Measurements from ENCODE around the gene CMYA5.

The CMYA5 gene

DNA sequence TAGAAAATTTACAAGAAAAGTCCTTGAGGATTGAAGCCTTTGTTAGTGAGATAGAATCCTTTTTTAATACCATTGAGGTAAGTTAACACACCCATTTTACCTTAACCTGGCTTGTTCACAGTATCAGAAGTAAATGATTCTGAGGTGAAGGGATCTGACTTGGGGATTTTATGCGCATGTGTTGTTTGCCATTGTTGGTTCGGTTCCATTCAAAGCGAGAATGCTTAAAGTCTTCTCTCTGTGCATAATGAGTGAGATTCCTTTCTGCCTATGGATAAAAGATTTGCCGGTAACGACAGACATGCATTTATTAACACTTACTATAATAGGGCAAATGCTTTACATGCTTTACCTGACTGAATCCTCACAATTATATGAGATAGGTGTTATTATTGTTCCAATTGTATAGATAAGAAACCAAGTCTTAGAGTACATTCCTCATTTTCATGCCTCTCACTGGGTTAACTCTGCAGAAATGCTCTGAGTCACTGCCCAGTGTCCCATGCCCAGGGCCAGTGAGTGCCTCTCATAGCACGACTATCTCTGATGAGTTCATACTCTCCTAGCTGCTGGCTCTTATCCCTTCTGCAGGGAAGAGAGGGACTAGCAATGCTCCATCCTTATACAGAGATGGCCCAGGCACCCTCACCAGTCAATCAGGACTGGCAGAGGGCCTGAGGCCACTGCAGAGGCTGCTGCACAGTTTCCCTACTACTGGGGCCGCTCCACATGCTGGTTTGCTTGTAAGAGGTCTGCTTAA lies 54.4 kb downstream of the CMYA5 start:
- no peak for DNase-seq (ENCODE audit: low read depth)
- no peak overlapping the region for H3K4me3 ChIP-seq (ENCODE audit: low read depth, low read length)
- TF ChIP-seq CTCF (IDR thresholded peaks at IDR 0.05; ENCODE audit: control insufficient read depth, extremely low read depth, insufficient read depth) = no peak

- TF ChIP-seq CTCF (IDR thresholded peaks at IDR 0.05; ENCODE audit: control insufficient read depth, extremely low read depth, insufficient read depth) = no peak
- DNase-seq (ENCODE audit: low read depth) = no peak
- no peak overlapping the region for H3K4me3 ChIP-seq (ENCODE audit: low read depth, low read length)
Observed at GRCh38 chr5:79745255-79745654, 55.6 kb downstream of the CMYA5 start.

GRCh38 chr5:79746642-79747569 lies 57.3 kb downstream of the CMYA5 start:
- TF ChIP-seq CTCF (IDR thresholded peaks at IDR 0.05; ENCODE audit: control insufficient read depth, extremely low read depth, insufficient read depth) = no peak
- H3K4me3 ChIP-seq (ENCODE audit: low read depth, low read length) = no peak overlapping the region
- DNase-seq (ENCODE audit: low read depth) = no peak

DNA sequence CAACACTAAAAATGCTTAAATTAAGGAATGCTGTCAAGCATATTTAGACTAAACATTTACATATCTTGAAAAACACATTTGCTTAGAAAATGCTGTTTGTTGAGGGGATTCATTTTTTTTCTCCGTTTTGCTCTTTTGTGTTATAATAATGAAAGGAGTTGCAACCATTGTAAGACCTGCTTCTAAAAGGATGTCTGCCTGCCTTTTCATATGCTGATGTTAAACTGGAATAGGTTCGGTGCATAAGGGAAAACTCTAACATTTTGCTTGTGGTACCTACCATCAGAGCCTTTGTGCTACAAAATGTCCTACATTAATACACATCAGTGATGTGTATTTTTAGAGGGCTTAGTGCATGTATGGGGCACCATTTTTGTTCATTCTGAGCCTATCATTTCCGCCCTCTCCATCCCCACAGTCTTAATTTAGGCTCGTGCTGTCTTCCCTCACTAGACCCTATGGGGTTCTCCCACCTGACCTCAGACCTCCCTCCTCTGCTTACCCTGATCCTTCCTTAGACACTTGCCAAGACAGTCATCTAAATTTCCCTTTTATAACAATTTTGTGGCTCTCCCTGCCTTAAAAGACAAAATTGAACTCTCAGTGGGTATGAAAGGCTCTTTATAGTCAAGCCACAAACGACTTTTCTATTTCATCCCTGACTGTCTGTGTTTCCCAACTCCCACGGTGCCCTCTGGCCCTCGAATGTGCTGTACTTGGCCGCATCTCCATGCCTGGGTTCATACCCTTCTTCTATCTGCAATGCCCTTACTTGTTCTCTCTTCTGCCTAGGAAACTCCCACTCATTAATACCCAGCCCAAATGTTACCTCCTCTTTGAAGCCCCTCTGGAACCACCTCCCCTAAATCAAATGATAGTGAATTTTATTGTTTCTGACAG lies 61.2 kb downstream of the CMYA5 start:
- H3K4me3 ChIP-seq (ENCODE audit: low read depth, low read length) = no peak overlapping the region
- no peak for TF ChIP-seq CTCF (IDR thresholded peaks at IDR 0.05; ENCODE audit: control insufficient read depth, extremely low read depth, insufficient read depth)
- DNase-seq (ENCODE audit: low read depth) = no peak

DNA sequence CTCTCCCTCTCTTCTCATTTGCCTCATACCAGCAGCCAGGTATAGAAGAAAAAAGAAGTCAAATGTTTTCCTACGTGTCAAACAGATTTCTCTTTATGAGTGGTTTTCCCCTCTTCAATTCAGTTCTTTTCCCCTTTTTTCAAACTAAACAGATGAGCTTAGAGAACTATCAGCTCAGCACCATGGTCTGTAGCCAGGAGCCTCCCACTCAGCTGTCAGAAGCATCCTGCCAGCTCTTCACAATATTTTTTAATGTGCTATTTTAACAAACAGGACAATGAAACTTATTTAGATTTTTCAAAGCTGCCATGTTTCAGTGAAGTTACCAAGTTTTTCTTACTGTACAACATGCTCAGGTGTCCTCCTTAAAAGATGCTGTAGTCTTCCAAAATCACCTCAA lies 63.5 kb downstream of the CMYA5 start:
- H3K4me3 ChIP-seq (ENCODE audit: low read depth, low read length) = no peak overlapping the region
- no peak for TF ChIP-seq CTCF (IDR thresholded peaks at IDR 0.05; ENCODE audit: control insufficient read depth, extremely low read depth, insufficient read depth)

DNA sequence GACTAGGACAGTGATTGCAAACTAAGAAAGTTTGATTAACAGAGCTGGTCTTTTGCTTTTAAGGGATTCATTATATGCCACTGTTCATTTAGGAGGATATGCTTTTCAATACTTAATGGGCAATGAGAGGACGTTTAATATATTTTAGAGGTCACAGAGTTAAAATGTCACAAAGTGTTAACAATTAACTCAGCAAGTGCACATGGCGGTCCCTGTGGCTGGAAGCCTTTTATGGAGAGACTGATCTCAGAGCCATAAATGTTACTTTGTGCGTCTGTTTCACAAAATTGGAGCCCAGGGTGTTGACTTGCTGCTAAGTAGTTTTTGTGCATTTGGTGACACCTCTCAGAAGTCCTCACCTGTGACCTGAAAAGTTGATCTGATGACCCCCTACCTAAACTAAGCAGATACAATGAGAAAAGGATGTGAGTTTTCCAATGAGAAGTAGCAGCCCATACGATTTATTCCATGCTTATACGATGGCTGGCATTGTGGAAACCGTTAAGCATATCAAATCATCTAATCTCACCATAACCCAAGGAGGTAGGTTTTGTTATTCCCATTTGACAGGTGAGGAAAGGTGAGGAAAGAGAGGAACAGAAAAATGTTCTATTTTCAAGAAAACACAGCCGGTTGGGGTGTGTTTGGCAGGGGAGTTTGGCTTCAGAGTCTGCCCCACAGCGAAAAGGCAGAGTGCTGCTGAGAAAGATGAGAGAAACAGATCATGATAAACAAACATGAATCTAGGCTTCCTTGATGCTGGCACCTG lies 64.4 kb downstream of the CMYA5 start:
- no peak overlapping the region for H3K4me3 ChIP-seq (ENCODE audit: low read depth, low read length)
- TF ChIP-seq CTCF (IDR thresholded peaks at IDR 0.05; ENCODE audit: control insufficient read depth, extremely low read depth, insufficient read depth) = no peak
- no peak for DNase-seq (ENCODE audit: low read depth)

More for the DNA sequence above, 63.5 kb downstream of the CMYA5 start:
- DNase-seq (ENCODE audit: low read depth) = no peak

Data from LNCaP clone FGC (cell line).